Nephron progenitor cell (in vitro differentiated cells): ENCODE data around the gene CAV1.

Experiments
- DNase-seq: peaks from one replicate; pipeline ENCODE4 v3.0.0; 2021
- H3K27ac Mint-ChIP-seq: 2 replicates; pipeline ENCODE4 v1.8.0; 2021; ENCODE audit warnings: mild to moderate bottlenecking, moderate library complexity, mixed read lengths
- H3K27me3 Mint-ChIP-seq: 2 replicates; pipeline ENCODE4 v1.8.0; 2021; ENCODE audit warnings: mild to moderate bottlenecking, low read depth, mixed read lengths; ENCODE audit not compliant: poor library complexity
- H3K36me3 Mint-ChIP-seq: 2 replicates; pipeline ENCODE4 v1.8.0; 2021; ENCODE audit warnings: low read depth, mixed read lengths
- H3K4me1 Mint-ChIP-seq: 2 replicates; pipeline ENCODE4 v1.8.0; 2021; ENCODE audit warnings: mixed read lengths
- H3K4me3 Mint-ChIP-seq: 2 replicates; pipeline ENCODE4 v1.8.0; 2021; ENCODE audit warnings: mild to moderate bottlenecking, moderate library complexity, mixed read lengths
- H3K9me3 Mint-ChIP-seq: 2 replicates; pipeline ENCODE4 v1.8.0; 2021; ENCODE audit warnings: mild to moderate bottlenecking, moderate library complexity, mixed read lengths
- TF ChIP-seq, protein P1 (sequence below): fragments of 200-600 bp; sonication (generic); IDR thresholded peaks from 2 replicates; pipeline ENCODE4 v1.5.0; 2021; ENCODE audit warnings: antibody characterized with exemption

Gene CAV1

GRCh38 chr7:116530107-116530820 lies 5.4 kb downstream of the CAV1 start:
- H3K4me3 Mint-ChIP-seq, result no peak overlapping the region
- H3K9me3 Mint-ChIP-seq, result no peaks in the 10 kb centered on the region
- peaks cover 40% of the 10 kb centered on the region for H3K27me3 Mint-ChIP-seq
- peaks cover 12% of the 10 kb centered on the region for H3K4me1 Mint-ChIP-seq
- TF ChIP-seq, protein P1, sequence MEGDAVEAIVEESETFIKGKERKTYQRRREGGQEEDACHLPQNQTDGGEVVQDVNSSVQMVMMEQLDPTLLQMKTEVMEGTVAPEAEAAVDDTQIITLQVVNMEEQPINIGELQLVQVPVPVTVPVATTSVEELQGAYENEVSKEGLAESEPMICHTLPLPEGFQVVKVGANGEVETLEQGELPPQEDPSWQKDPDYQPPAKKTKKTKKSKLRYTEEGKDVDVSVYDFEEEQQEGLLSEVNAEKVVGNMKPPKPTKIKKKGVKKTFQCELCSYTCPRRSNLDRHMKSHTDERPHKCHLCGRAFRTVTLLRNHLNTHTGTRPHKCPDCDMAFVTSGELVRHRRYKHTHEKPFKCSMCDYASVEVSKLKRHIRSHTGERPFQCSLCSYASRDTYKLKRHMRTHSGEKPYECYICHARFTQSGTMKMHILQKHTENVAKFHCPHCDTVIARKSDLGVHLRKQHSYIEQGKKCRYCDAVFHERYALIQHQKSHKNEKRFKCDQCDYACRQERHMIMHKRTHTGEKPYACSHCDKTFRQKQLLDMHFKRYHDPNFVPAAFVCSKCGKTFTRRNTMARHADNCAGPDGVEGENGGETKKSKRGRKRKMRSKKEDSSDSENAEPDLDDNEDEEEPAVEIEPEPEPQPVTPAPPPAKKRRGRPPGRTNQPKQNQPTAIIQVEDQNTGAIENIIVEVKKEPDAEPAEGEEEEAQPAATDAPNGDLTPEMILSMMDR, result no peak
- no peak overlapping the region for H3K27ac Mint-ChIP-seq
- no peak for DNase-seq
- H3K36me3 Mint-ChIP-seq, result no peaks in the 10 kb centered on the region

DNA sequence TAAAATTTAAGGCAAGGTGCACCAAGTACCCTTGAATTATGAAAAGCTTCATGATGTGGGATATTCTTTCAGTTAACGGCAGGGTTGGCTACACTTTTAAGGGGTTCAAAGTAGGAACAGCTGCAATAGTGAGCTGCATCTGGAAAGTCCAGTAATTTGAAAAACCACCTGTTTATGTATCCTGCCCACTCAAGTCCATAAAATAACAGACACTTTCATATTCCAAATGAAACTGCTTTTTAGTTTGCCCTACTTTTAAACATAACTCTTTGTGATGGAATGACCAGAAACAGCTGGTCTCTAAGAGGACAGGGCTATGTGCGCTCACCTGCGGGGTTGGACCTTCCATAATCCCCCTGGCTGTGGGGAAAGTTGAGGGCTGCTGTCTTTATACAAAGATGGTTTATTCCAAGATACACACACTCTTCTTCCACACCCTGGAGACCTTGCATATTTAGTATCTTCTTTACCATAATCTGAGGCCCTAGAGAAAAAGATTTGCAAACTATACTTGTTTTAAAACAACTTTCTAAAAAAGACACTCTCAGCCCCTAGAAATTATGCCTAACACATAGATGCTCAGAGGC lies 7.4 kb downstream of the CAV1 start:
- no peaks in the 10 kb centered on the region for H3K9me3 Mint-ChIP-seq
- H3K36me3 Mint-ChIP-seq, result no peaks in the 10 kb centered on the region
- H3K27me3 Mint-ChIP-seq, result peaks cover 20% of the 10 kb centered on the region
- no peak overlapping the region for H3K27ac Mint-ChIP-seq
- peaks cover 5% of the 10 kb centered on the region for H3K4me1 Mint-ChIP-seq
- no peak overlapping the region for H3K4me3 Mint-ChIP-seq
- DNase-seq, result no peak
- TF ChIP-seq, protein P1, result no peak

- H3K4me1 Mint-ChIP-seq, result no peaks in the 10 kb centered on the region
- TF ChIP-seq, protein P1, result no peak
- peaks cover 17% of the 10 kb centered on the region for H3K9me3 Mint-ChIP-seq
- H3K27ac Mint-ChIP-seq, result no peak overlapping the region
- H3K4me3 Mint-ChIP-seq, result no peak overlapping the region
- no peak for DNase-seq
- H3K27me3 Mint-ChIP-seq, result peaks cover 8% of the 10 kb centered on the region
- H3K36me3 Mint-ChIP-seq, result peaks cover 4% of the 10 kb centered on the region
Measured at GRCh38 chr7:116534790-116535189, 10.0 kb downstream of the CAV1 start.

- H3K9me3 Mint-ChIP-seq, result peaks cover 17% of the 10 kb centered on the region
- peaks cover 11% of the 10 kb centered on the region for H3K27me3 Mint-ChIP-seq
- DNase-seq, result no peak
- H3K27ac Mint-ChIP-seq, result no peak overlapping the region
- H3K36me3 Mint-ChIP-seq, result peaks cover 4% of the 10 kb centered on the region
- TF ChIP-seq, protein P1, result no peak
- H3K4me3 Mint-ChIP-seq, result no peak overlapping the region
- no peaks in the 10 kb centered on the region for H3K4me1 Mint-ChIP-seq
Measured at GRCh38 chr7:116535416-116535815, 10.6 kb downstream of the CAV1 start.

- TF ChIP-seq, protein P1, result no peak
- Mint-ChIP-seq H3K9me3 (peaks cover 17% of the 10 kb centered on the region), H3K4me1 (peaks cover 11% of the 10 kb centered on the region), H3K27me3 (peaks cover 11% of the 10 kb centered on the region), H3K4me3 (no peak overlapping the region), H3K27ac (no peak overlapping the region), H3K36me3 (peaks cover 4% of the 10 kb centered on the region)
- DNase-seq, result no peak
Measured at GRCh38 chr7:116538138-116538537, 13.3 kb downstream of the CAV1 start.

DNA sequence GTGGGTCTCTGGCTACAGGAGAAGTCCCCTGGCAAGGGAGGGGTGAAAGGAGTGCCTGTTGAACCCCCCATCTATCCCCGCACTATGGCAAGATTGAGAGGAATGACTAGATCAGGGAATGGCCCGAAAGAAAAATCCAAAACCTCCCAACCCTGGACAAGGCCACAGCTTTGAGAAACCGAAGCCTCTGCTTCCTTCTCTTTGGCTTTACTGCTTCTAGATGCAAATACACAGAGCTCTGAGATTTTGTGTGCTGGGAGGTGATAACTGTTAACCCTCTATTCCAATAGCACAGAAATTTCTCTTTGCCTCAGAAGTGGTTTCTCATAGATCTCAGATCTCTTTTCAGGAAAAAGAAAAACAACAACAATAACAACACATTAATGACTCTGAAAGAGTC lies 15.0 kb downstream of the CAV1 start:
- Mint-ChIP-seq H3K27ac (no peak overlapping the region), H3K36me3 (peaks cover 4% of the 10 kb centered on the region), H3K9me3 (peaks cover 17% of the 10 kb centered on the region), H3K27me3 (peaks cover 8% of the 10 kb centered on the region), H3K4me3 (no peak overlapping the region), H3K4me1 (peaks cover 28% of the 10 kb centered on the region)
- DNase-seq, result no peak
- TF ChIP-seq, protein P1, result no peak
